ENCODE measurements around the gene CSDE1. TPM values are rescaled to one million over a fixed set of nuclear protein-coding genes. Genes with fewer than 3 reads are reported as not detected.

The CSDE1 gene
- polyA plus RNA-seq, 3 donors: 177 to 324 (median 251) TPM

- Histone ChIP-seq H3K36me3 (replicated peaks in 1 of 2; ENCODE audit: control insufficient read depth in 1 of 2, insufficient read depth in 2 of 2, low read length in 2 of 2) (peaks cover 80 to 85% of the 10 kb centered on the region in 2 donors), H3K4me1 (ENCODE audit: control insufficient read depth in 1 of 2, insufficient read depth in 2 of 2, low read length in 2 of 2) (peaks cover 11 to 13% of the 10 kb centered on the region in 2 donors), H3K9me3 (replicated peaks in 1 of 2; ENCODE audit: control insufficient read depth in 1 of 2, insufficient read depth in 1 of 2, low read length in 2 of 2) (no peaks in the 10 kb centered on the region), H3K4me3 (replicated peaks in 1 of 3; ENCODE audit: low read depth in 2 of 3, low read length in 3 of 3) (no peak overlapping the region), H2AFZ (ENCODE audit: insufficient read depth, low read depth, low read length, poor library complexity, severe bottlenecking) (no peak overlapping the region), H3K9ac (ENCODE audit: insufficient read depth, low read length, poor library complexity, severe bottlenecking) (no peak overlapping the region), H3K27me3 (ENCODE audit: control insufficient read depth in 2 of 2, insufficient read depth in 2 of 2, low read length in 2 of 2) (no peaks in the 10 kb centered on the region), H3K27ac (ENCODE audit: low read depth in 1 of 2, low read length in 2 of 2) (no peak overlapping the region), H3K4me2 (replicated peaks; ENCODE audit: extremely low read depth, low read length, poor library complexity, severe bottlenecking) (no peak overlapping the region), H4K20me1 (ENCODE audit: insufficient read depth, low read length) (peaks cover 4% of the 10 kb centered on the region), H3K79me2 (ENCODE audit: insufficient read depth, low read length) (peaks cover 20% of the 10 kb centered on the region)
- Mint-ChIP-seq H3K9me3 (no peaks in the 10 kb centered on the region), H3K27me3 (ENCODE audit: low read depth in 3 of 3) (no peaks in the 10 kb centered on the region), H3K36me3 (peaks cover 66 to 81% of the 10 kb centered on the region in 2 donors), H3K27ac (peak overlapping the region in 1 of 7 donors; percentile 34), H3K4me1 (peaks cover 11% of the 10 kb centered on the region), H3K4me3 (no peak overlapping the region)
- intact Hi-C loops (cut with micrococcal nuclease): no loop called here
- WGBS (ENCODE audit: insufficient coverage): no CpG with 5 or more reads among the region's 4 CpGs
- no peak for DNase-seq
- no peak for TF ChIP-seq CTCF (IDR thresholded peaks at IDR 0.05)
These were observed 37.3 kb downstream of the CSDE1 start for GRCh38 chr1:114720492-114720891.

- no peak overlapping the region for H3K4me3 Mint-ChIP-seq
- Histone ChIP-seq H4K20me1 (ENCODE audit: insufficient read depth, low read length) (peaks cover 4% of the 10 kb centered on the region), H3K9me3 (replicated peaks in 1 of 2; ENCODE audit: control insufficient read depth in 1 of 2, insufficient read depth in 1 of 2, low read length in 2 of 2) (no peaks in the 10 kb centered on the region), H3K27ac (ENCODE audit: low read depth in 1 of 2, low read length in 2 of 2) (peak overlapping the region in 1 of 2 donors; percentile 38), H3K9ac (ENCODE audit: insufficient read depth, low read length, poor library complexity, severe bottlenecking) (no peak overlapping the region), H3K4me3 (replicated peaks in 1 of 3; ENCODE audit: low read depth in 2 of 3, low read length in 3 of 3) (no peak overlapping the region), H3K36me3 (replicated peaks in 1 of 2; ENCODE audit: control insufficient read depth in 1 of 2, insufficient read depth in 2 of 2, low read length in 2 of 2) (peaks cover 72 to 75% of the 10 kb centered on the region in 2 donors), H3K79me2 (ENCODE audit: insufficient read depth, low read length) (peaks cover 29% of the 10 kb centered on the region), H2AFZ (ENCODE audit: insufficient read depth, low read depth, low read length, poor library complexity, severe bottlenecking) (no peak overlapping the region), H3K4me2 (replicated peaks; ENCODE audit: extremely low read depth, low read length, poor library complexity, severe bottlenecking) (no peak overlapping the region), H3K4me1 (ENCODE audit: control insufficient read depth in 1 of 2, insufficient read depth in 2 of 2, low read length in 2 of 2) (peaks cover 13 to 16% of the 10 kb centered on the region in 2 donors), H3K27me3 (ENCODE audit: control insufficient read depth in 2 of 2, insufficient read depth in 2 of 2, low read length in 2 of 2) (no peaks in the 10 kb centered on the region)
- intact Hi-C loops (cut with micrococcal nuclease): loop anchor here in 1 of 2 donors (5.0 kb wide), 1 partner anchor 38 kb away; the partner anchor contains the start of gene CSDE1
- H3K27ac Mint-ChIP-seq: peak overlapping the region in 2 of 7 donors; percentile 18 to 36
- no peaks in the 10 kb centered on the region for H3K9me3 Mint-ChIP-seq
- DNase-seq: no peak
- H3K27me3 Mint-ChIP-seq (ENCODE audit: low read depth in 3 of 3): no peaks in the 10 kb centered on the region
- no peak for TF ChIP-seq CTCF (IDR thresholded peaks at IDR 0.05)
- peaks cover 13% of the 10 kb centered on the region for H3K4me1 Mint-ChIP-seq
- WGBS (ENCODE audit: insufficient coverage): no CpG with 5 or more reads among the region's 3 CpGs
- H3K36me3 Mint-ChIP-seq: peaks cover 57 to 71% of the 10 kb centered on the region in 2 donors
These were observed 38.4 kb downstream of the CSDE1 start for GRCh38 chr1:114719424-114719787.

Measured in CD14-positive monocyte (primary cell).